ENCODE results near the gene ACSL5.

Gene ACSL5

GRCh38 chr10:112407696-112408095 is 33.8 kb downstream of the ACSL5 start:
- no peak for ATAC-seq (ENCODE audit: low read depth)
- Histone ChIP-seq H3K4me1 (ENCODE audit: insufficient read depth, poor library complexity, severe bottlenecking) (peaks cover 4% of the 10 kb centered on the region), H3K4me3 (ENCODE audit: severe bottlenecking) (no peak overlapping the region), H3K36me3 (ENCODE audit: low read depth) (no peaks in the 10 kb centered on the region), H3K27me3 (ENCODE audit: insufficient read depth, poor library complexity, severe bottlenecking) (no peaks in the 10 kb centered on the region), H3K9me3 (ENCODE audit: severe bottlenecking) (no peaks in the 10 kb centered on the region), H3K27ac (ENCODE audit: poor library complexity, severe bottlenecking) (no peak overlapping the region)
- no peak for TF ChIP-seq CTCF (IDR thresholded peaks at IDR 0.05; ENCODE audit: poor library complexity, severe bottlenecking)
- DNase-seq (ENCODE audit: low spot score), result no peak

- Histone ChIP-seq H3K9me3 (ENCODE audit: severe bottlenecking) (no peaks in the 10 kb centered on the region), H3K27ac (ENCODE audit: poor library complexity, severe bottlenecking) (no peak overlapping the region), H3K4me1 (ENCODE audit: insufficient read depth, poor library complexity, severe bottlenecking) (peaks cover 4% of the 10 kb centered on the region), H3K27me3 (ENCODE audit: insufficient read depth, poor library complexity, severe bottlenecking) (no peaks in the 10 kb centered on the region), H3K4me3 (ENCODE audit: severe bottlenecking) (no peak overlapping the region), H3K36me3 (ENCODE audit: low read depth) (no peaks in the 10 kb centered on the region)
- DNase-seq (ENCODE audit: low spot score) (no peak), ATAC-seq (ENCODE audit: low read depth) (no peak)
- no peak for TF ChIP-seq CTCF (IDR thresholded peaks at IDR 0.05; ENCODE audit: poor library complexity, severe bottlenecking)
Observed at GRCh38 chr10:112409299-112409698, 35.4 kb downstream of the ACSL5 start.

- Histone ChIP-seq H3K9me3 (ENCODE audit: severe bottlenecking) (no peaks in the 10 kb centered on the region), H3K27me3 (ENCODE audit: insufficient read depth, poor library complexity, severe bottlenecking) (no peaks in the 10 kb centered on the region), H3K4me1 (ENCODE audit: insufficient read depth, poor library complexity, severe bottlenecking) (peaks cover 4% of the 10 kb centered on the region), H3K27ac (ENCODE audit: poor library complexity, severe bottlenecking) (no peak overlapping the region), H3K36me3 (ENCODE audit: low read depth) (no peaks in the 10 kb centered on the region), H3K4me3 (ENCODE audit: severe bottlenecking) (no peak overlapping the region)
- ATAC-seq (ENCODE audit: low read depth) (no peak), DNase-seq (ENCODE audit: low spot score) (no peak)
- TF ChIP-seq CTCF (IDR thresholded peaks at IDR 0.05; ENCODE audit: poor library complexity, severe bottlenecking), result no peak
Observed at GRCh38 chr10:112409755-112410154, 35.8 kb downstream of the ACSL5 start.

GRCh38 chr10:112412696-112413095 is 38.8 kb downstream of the ACSL5 start:
- no peak overlapping the region for H3K27ac ChIP-seq (ENCODE audit: poor library complexity, severe bottlenecking)
- no peaks in the 10 kb centered on the region for H3K9me3 ChIP-seq (ENCODE audit: severe bottlenecking)
- H3K36me3 ChIP-seq (ENCODE audit: low read depth), result no peaks in the 10 kb centered on the region
- H3K4me1 ChIP-seq (ENCODE audit: insufficient read depth, poor library complexity, severe bottlenecking), result no peaks in the 10 kb centered on the region
- no peak for TF ChIP-seq CTCF (IDR thresholded peaks at IDR 0.05; ENCODE audit: poor library complexity, severe bottlenecking)
- H3K27me3 ChIP-seq (ENCODE audit: insufficient read depth, poor library complexity, severe bottlenecking), result no peaks in the 10 kb centered on the region
- DNase-seq (ENCODE audit: low spot score) (no peak), ATAC-seq (ENCODE audit: low read depth) (no peak)
- H3K4me3 ChIP-seq (ENCODE audit: severe bottlenecking), result no peak overlapping the region

- H3K27ac ChIP-seq (ENCODE audit: poor library complexity, severe bottlenecking), result no peak overlapping the region
- H3K4me3 ChIP-seq (ENCODE audit: severe bottlenecking), result no peak overlapping the region
- no peaks in the 10 kb centered on the region for H3K36me3 ChIP-seq (ENCODE audit: low read depth)
- no peaks in the 10 kb centered on the region for H3K27me3 ChIP-seq (ENCODE audit: insufficient read depth, poor library complexity, severe bottlenecking)
- no peak for DNase-seq (ENCODE audit: low spot score)
- TF ChIP-seq CTCF (IDR thresholded peaks at IDR 0.05; ENCODE audit: poor library complexity, severe bottlenecking), result no peak
- no peaks in the 10 kb centered on the region for H3K4me1 ChIP-seq (ENCODE audit: insufficient read depth, poor library complexity, severe bottlenecking)
- no peak for ATAC-seq (ENCODE audit: low read depth)
- H3K9me3 ChIP-seq (ENCODE audit: severe bottlenecking), result no peaks in the 10 kb centered on the region
Observed at GRCh38 chr10:112421731-112422130, 47.8 kb downstream of the ACSL5 start.
